GM19099 (cell line): ENCODE measurements around the gene RCN1.

Source experiments
- POLR2A ChIP-seq: IDR thresholded peaks from 3 replicates; pipeline ENCODE4 v1.6.1; 2011; ENCODE audit warnings: low read depth; ENCODE audit not compliant: insufficient read length; ENCODE audit errors: extremely low read depth

Gene RCN1

DNA sequence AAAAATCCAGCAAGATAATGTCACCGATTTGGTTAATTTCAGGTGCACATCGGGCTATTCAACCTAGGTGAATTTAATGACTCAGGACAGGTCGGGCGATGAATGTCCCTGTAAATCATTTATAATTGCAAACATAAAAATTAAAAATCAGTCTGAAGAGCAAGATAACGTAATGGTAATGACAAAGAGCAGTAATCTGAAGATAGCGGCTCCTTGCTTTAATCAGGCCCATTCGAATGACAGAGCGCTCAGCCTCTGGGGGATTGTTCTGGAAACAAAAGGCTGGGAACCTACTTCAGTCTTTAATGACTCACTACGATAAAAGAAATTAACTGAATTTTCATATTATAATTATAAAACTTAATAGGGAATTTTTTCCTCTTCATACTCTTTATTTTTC lies 61.3 kb downstream of the RCN1 start:
- no peak for TF ChIP-seq POLR2A

- no peak for TF ChIP-seq POLR2A
Measured at GRCh38 chr11:32152821-32153220, 61.9 kb downstream of the RCN1 start.

- TF ChIP-seq POLR2A = no peak
Measured at GRCh38 chr11:32153747-32154146, 62.9 kb downstream of the RCN1 start.

GRCh38 chr11:32154275-32154674 lies 63.4 kb downstream of the RCN1 start:
- TF ChIP-seq POLR2A = no peak
